ENCODE measurements around the gene SF3B3.

DNA sequence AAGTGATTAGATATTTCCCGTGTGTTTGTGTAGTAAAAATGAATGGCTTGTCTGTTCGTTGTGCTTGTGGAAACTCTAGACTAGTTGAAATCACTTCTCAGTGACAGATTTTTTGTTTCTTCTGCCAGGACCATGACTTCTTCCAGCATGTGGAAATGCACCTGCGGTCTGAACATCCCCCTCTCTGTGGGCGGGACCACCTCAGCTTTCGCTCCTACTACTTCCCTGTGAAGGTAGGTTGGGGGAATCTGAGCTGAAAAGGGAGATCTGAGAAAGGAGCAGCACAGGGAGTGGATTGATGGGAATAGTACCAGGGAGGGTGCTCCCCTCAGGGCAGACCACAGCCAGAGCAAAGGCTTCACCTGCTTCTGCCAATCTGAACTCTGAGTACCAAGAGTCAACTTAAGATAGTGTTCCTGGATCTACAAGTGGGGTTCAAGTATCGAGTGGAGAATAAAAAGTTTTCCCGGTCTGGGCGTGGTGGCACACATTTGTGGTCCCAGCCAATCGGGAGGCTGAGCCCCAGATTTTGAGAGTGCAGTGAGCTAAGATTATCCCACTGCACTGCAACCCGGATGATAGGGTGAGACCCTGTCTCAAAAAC lies 47.5 kb downstream of the SF3B3 start:
- TF ChIP-seq, protein P1, sequence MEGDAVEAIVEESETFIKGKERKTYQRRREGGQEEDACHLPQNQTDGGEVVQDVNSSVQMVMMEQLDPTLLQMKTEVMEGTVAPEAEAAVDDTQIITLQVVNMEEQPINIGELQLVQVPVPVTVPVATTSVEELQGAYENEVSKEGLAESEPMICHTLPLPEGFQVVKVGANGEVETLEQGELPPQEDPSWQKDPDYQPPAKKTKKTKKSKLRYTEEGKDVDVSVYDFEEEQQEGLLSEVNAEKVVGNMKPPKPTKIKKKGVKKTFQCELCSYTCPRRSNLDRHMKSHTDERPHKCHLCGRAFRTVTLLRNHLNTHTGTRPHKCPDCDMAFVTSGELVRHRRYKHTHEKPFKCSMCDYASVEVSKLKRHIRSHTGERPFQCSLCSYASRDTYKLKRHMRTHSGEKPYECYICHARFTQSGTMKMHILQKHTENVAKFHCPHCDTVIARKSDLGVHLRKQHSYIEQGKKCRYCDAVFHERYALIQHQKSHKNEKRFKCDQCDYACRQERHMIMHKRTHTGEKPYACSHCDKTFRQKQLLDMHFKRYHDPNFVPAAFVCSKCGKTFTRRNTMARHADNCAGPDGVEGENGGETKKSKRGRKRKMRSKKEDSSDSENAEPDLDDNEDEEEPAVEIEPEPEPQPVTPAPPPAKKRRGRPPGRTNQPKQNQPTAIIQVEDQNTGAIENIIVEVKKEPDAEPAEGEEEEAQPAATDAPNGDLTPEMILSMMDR (IDR thresholded peaks at IDR 0.05 in 8 of 11, conservative IDR thresholded peaks at IDR 0.05 in 3 of 11): no peak
- TF ChIP-seq POLR2A (IDR thresholded peaks at IDR 0.05): no peak

All from spleen (tissue), 7 donors.